HG03439 (cell line): ENCODE measurements around the gene WDR59.
"Not testable (repeated sequence)": the region's sequence is repeated elsewhere in the genome, so short reads cannot be mapped to it uniquely, and the experiment has no call there.

Source experiments
- ATAC-seq: cut with Tn5 transposase; IDR thresholded peaks from one replicate; pipeline ENCODE4 v1.9.1; 2021; ENCODE audit warnings: mild to moderate bottlenecking, moderate library complexity; ENCODE audit not compliant: unreplicated experiment

The WDR59 gene

DNA sequence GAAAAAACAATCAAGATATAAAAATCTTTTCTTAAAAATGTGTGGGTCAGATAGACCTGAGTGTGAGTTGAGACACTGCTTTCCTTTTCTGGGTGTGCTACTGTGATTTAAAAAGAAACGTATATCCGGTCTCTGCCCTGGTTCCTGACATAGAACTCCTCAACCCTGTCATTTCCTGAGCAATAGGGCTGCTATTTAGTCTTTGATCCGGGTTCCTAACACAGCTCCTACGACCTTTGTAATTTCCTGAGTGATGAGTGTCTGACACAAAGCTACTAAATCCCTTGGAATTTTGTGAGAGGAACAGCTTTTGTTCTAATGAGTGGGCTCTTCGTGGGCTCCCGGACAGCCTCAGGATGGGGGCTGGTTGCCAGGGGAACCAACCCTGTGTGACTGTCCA is 116.4 kb downstream of the WDR59 start:
- ATAC-seq = no peak

DNA sequence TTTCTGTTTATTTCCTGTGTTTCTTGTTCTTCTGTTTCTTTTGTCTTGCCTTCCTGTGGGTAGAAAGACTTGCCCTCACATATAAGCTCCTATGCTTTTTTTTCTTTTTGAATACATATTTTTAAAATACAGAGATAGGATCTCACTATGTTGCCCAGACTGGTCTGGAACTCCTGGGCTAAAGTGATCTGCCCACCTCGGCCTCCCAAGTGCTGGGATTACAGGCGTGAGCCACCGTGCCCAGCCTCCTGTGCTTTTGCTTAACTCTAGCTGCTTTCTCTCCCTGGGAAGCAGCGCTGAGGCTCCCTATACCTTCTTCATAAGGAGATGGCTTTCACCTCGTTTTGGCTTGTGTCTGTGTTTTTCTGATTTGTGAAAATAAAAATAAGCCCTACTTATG is 116.9 kb downstream of the WDR59 start:
- ATAC-seq = no peak

DNA sequence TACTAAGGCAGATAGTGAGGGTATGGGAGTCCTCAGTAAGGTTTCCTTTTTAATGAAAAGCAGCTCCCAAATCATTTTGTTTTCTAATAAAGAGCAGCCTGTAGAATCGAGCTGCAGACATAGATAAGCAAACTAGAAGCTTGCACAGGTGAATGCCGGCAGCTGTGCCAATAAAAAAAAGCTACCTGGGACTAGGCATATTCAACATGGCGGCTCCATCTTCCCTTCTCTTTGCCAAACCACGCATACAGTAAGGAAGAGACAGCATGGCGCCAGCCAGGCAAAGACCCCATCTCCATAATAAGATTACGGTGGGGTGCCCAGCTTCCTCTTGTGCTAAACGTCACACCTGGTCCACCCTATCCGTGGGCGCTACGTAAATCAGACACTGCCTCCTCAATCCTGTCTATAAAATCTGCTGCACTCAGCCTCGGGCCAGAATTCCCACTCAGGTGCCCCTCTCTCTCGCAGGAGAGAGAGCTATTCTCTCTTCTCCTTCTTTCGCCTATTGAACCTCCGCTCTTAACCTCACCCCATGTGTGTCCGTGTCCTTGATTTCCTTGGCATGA is 117.6 kb downstream of the WDR59 start:
- ATAC-seq = no peak

DNA sequence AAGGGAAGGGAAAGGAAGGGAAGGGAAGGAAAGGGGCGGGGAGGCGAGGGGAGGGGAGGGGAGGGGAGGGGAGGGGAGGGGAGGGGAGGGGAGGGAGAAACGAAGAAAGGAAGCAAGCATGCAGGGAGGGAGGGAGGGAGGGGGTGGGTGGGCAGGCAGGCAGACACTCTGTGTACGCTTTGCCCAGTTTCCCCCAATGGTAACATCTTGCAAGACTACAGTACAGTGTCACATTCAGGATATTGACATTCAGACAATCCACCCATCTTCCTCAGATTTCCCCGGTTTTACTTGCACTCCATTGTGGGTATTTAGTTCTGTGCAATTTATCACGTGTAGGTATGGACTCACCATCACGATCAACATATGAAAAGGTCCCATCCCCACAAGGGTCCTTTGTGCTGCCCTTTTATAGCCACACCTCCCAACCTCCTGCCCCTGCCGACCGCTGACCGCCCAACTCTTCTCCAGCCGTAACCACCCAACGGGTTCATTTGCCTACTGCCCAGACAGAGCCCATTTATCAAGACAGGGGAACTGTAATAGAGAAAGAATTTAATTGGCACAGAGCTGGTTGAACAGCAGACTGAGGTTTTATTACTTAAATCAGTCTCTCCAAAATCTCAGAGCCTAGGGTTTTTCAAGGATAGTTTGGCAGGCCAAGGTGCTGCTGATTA is 118.9 kb downstream of the WDR59 start:
- no peak for ATAC-seq

DNA sequence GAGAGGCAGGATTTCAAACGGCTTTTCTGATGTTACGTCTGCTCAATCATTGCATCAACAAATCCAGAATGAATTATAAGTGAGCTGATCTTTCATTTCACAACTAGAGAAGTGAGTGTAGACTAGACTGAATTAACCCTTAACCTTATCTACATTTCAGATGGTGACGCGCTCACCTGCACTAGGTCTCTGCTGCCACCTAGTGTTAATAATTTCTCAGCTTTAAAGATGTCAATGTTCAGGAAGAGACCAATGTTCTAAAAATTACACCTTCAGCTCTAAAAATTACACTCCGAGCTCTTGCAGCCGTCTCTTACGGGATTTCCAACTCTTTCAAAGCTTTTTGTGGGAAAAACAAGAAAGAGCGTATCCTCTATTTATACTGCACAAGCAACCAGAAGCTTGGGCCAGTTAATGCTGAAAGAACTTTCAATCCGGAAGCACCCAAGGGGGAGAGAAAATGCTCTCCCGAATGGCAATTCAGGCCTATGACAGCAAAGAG is 122.1 kb downstream of the WDR59 start:
- ATAC-seq = peak; percentile 63

DNA sequence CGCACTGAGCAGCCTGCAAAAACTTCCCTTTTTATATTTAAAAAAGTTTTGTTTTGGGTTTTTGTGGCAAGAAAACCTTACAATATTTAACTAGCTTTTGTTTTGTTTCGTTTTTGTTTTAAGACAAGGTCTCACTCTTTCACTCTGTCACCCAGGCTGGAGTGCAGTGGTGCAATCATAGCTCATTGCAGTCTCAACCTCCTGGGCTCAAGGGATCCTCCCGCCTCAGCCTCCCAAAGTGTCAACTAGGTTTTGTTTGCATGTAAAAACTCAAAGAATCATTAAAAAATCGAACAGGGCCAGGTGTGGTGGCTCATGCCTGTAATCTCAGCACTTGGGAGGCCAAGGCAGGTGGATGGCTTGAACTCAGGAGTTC is 132.4 kb downstream of the WDR59 start:
- ATAC-seq = no peak

DNA sequence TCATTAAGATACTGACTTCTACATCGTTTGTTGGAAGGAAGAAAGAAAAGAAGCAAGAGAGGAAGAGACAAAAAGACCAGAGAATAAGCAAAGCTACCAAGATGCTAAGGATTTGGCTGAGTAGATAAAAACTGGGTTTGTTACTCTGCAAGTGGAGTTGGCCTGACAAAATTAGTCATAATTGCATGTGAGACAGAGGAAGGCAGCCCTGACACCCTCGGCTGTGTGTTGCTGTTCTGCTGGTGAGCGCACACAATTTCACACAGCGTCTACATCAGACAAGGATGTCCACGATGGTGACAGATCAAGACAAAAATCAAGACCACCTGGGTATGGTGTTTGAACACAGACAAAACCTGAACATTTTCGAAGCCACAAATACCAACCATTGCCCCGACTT is 134.9 kb downstream of the WDR59 start:
- no peak for ATAC-seq

DNA sequence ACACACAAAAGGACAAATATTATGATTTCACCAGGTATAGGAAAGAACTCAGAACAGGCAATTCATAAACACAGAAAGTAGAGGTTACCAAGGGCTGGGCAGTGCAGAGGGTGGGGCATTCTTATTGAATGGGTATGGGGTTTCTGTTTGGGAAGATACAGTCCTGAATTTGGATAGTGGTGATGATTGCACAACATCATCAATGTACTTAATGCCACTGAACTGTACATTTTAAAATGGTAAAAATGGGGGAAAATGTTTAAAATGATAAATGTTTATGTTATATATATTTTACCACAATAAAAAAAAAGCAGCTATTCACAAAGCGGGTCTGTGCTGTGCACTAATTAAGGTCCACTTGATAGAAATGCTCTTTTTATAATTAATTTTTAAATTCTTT is 137.7 kb downstream of the WDR59 start:
- no peak for ATAC-seq

DNA sequence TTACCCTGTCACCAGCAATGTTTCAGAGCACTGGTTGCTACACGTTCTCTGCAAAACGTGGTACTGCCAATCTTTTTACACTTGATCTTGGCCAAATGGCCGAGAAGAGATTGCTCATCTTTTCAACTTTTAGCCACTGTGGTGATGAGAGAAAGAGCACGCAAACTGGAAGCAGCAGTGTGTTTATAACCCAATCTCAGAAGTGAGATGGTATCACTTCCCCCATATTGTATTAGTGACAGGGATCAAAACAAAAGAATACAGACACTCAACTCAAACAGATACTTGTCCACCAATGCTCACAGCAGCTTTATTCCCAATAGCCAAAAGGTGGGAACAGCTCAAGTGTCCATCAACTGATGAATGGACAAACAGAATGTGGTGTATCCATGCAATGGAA is 138.2 kb downstream of the WDR59 start:
- ATAC-seq = no peak

DNA sequence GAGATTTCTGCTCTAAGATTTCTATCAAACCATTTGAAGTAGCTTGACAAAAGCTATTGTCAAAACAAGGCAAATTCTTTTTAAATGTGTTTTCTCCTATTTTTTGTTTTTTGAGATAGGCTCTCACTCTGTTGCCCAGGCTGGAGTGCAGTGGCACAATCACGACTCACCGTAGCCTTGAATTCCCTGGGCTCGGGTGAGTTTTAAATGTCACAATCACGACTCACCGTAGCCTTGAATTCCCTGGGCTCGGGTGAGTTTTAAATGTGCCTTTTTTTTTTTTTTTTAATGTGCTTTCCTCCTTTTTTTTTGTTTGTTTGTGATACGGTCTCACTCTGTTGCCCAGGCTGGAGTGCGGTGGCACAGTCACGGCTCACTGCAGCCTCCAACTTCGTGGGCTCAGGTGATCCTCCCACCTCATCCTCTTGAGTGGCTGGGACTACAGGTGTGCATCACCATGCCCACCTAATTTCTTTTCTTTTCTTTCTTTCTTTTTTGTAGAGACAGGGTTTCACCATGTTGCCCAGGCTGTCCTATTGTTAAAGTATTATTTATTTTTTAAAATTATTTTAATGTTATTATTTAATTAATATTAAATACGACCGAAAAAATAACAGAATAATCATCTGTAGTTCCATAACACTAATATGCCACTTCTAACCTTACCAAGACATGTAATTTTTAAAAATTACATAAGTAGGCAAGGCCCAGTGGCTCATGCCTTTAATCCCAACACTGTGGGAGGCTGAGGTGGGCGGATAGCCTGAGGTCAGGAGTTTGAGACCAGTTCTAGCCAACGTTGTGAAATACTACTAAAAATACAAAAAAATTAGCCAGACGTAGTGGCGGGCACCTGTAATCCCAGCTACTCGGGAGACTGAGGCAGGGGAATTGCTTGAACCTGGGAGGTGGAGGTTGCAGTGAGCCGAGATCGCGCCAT is 140.6 kb downstream of the WDR59 start:
- ATAC-seq = no peak

DNA sequence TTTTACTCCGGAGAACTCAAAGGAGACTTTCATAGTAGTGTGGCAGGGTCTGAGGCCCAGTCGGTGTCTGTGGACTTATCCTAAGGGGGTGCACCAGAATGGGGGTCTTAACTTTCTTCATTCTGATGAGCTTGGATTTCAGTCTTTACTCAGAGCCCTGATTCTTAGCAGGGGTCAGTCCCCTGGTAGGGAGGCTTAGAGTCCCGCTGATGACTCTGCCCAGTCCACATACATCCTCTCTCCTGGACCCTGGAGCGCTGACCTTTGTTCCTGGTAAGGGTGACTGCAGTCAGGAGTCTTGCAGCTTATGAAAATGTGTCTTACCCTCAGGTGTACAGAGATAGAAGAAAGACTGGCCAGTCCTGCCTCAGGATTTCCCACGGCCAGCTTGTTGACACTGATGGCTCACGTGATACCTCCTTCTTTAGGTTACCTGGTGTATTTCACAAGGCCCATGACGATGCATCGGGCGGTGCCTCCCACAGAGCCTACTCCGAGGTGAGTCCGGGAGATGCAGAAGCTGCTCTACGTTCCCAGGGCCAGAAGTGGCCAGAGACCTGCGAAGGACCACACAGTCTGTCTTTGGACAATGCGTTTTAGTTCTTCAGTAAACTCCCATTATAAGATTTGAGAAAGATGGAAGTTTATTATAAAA is 141.4 kb downstream of the WDR59 start:
- ATAC-seq = not testable (repeated sequence)

DNA sequence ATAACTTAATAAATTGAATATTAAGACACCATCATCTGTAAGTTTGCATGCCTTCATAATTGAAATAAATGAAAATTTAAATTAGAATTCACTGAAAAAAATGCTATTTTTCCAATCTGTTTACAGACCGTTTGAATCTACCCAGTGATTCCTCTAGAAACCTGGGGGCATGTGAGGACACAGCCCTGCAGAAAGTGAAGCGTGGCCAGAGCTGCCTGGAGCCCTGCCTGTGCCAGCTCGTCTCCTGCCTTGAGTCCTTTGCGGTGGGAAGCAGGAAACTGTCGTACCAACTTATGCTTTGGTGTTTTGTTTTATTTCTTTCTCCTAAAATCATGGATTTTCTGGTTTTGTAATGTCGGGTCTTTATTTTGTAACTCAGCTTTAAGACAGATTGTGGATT is 142.5 kb downstream of the WDR59 start:
- ATAC-seq = no peak

DNA sequence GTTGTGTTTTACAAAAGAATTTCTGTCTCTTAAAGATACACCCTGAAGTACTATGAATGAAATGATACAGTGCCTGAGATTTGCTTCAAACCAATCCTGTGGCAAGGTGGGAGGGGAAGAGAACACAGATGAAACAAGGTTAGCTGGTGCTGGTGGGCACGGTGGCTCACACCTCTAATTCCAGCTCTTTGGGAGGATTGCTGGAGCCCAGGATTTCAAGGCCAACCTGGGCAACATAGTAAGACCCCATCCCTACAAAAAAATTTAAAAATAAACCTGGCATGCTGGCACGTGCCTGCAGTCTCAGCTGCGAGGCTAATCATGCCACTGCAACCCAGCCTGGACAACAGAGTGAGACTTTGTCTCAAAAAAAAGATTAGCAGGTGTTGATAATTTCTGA is 143.0 kb downstream of the WDR59 start:
- no peak for ATAC-seq

DNA sequence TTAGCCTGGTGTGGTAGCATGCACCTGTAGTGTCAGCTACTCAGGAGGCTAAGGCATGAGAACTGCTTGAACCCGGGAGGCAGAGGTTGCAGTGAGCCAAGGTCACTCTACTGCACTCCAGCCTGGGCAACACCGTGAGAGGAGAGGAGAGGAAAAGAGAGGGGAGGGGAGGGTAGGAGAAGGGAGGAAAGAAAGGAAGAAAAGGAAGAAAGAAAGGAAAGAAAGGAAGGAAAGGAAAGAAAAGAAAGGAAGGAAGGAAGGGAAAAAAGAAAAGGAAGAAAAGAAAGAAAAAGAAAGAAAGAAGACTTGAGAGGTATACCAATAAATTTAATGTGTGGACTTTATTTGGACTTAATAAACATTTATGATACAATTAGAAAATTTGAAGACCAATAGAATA is 143.5 kb downstream of the WDR59 start:
- no peak for ATAC-seq

DNA sequence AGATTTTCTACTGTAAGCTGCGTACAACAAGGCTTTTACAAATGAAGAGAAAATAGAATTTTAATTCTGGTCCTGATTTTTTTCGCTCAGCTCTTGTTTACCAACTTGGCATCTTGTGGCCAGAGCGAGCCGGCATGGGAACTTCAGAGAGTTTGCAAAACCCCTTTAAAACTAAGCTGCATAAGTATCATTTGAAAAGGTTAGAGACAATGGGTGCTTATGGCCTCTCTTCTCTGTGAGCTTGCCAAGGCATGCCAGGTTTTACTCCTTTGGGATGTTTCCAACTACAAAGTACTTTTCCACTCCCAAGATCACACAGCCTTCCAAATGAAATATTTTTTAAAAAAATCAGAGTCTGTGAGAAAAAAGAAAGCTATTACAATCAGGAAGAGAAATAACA is 147.9 kb downstream of the WDR59 start:
- no peak for ATAC-seq

DNA sequence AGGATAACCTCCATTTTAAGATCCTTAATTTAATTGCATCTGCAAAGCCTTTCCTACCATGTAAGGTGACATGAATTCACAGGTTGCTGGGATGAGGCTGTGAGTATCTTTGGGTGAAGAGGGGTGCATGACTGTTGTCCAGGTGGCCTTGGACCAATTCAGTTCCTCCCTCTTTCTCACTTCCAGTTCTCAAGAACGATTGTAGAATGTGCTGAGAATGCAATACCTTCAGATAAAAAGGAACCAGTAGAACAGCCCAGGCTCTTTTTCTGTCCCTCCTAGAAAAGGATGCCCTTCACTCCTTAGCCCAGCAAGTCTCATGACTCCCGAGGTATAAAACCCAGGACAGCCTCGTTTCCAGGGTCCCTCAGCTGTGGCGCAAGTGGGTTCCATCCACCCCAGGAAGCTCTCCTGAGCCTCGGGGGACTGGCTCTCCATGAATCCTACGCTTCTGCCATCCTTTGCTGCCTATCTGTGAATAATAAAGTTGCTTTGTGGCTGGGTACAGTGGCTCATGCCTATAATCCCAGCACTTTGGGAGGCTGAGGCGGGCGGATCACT is 148.7 kb downstream of the WDR59 start:
- ATAC-seq = no peak

DNA sequence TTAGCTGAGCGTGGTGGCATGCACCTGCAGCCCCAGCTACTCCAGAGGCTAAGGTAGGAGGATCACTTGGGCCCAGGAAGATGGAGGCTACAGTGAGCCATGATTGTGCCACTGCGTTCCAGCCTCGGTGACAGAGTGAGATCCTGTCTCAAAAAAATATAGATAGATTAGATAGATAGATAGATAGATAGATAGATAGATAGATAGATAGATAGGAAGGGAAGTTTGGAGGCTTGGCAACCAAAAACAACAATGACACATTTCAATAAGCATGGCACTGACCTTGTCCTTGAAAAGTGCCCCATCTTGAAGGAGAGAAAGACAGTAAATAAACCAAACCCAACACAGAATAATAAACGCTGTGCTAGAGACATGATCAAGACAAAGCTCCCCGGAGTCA is 152.7 kb downstream of the WDR59 start:
- ATAC-seq = no peak

DNA sequence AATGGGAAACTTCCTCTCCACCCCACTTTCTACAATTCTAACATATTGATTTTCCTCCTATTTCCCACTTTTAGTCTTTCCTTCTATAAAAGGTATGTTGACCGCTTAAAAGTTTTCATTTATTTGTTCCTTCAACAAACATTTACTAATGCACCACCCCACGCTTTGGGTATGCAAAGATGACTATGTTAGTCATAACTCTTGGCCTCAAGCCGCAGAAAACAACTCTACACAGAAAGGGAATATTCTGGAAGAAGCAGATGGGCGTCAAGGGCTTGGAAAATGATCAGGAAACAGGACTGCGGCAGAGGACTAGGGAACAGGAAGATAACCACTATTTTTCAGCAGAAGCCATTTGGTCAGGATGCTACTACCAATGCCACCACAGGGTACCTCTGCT is 153.5 kb downstream of the WDR59 start:
- ATAC-seq = no peak

DNA sequence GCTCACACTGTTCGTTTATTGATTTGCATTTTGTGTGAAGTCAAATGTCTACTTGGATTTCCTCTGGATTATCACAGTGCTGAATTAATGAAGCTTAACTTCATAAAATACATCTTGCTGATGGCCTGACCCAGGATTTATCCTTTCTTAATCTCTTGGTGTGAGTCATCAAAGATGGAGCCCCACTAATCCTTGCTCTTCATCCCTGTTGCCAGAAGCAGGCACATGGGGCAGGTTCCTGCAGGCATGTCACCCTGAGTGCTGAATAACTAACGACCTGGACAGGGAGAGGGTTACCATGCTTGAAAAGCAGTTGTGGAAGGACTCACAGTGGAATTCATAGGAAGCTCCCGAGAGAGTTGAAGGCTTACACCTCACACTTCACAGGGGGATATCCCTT is 154.3 kb downstream of the WDR59 start:
- no peak for ATAC-seq

DNA sequence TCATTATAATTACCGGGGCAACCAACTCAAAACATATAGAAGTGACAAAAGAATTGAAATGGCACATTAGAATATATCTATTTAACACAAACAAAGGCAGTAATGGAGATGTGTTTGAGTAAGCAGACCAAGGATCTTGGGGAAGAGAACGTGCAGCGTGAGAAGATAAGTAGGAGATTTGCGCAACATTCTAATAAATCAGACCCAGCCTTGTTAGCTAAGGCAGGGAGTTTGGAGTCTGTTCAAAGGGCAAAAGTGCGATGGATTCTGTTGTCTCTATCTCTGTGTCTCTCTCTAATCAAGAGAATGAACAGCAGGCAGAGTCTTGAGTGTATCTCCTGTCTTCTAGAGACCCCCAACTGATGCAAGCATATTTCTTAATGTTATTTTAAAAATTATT is 155.3 kb downstream of the WDR59 start:
- no peak for ATAC-seq

DNA sequence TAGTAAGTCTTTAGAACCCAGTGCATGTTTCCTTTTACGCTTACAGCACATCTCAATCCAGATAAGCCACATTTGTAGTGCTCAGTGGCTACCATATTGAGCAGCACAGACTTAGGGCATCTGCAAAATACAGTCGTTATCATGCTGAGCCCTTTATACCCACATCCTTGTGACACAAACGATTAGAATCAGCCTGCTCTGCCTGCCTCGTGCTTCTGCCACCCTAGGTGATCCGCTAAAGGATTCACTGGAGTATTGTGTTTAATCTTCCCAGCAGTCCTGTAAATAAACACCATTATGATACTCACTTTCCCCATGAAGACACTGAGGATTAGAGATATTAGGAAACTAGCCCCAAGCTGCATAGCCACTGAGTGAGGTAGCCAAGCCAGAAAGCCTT is 159.0 kb downstream of the WDR59 start:
- ATAC-seq = no peak
